ENCODE results near the gene ADI1. TPM values are rescaled to one million over a fixed set of nuclear protein-coding genes. Genes with fewer than 3 reads are reported as not detected.

The ADI1 gene
- 49.4 and 67.2 TPM in 2 replicates for polyA plus RNA-seq (2012; rRNA removed)
- polyA plus RNA-seq (2012; cell fraction: cytosol; rRNA removed): 72.8 and 73.1 TPM in 2 replicates
- 43.3 and 62.9 TPM in 2 replicates for polyA plus RNA-seq (2012; cell fraction: nucleus; rRNA removed)

- H3K9ac ChIP-seq: peak within 1 kb of the TSS; percentile 91
- 8% methylated on average over 55 of the region's 76 CpGs for WGBS (ENCODE audit: low lambda C conversion rate)
- peak within 1 kb of the TSS; percentile 89 to 96 for H3K27ac ChIP-seq (ENCODE audit: low read depth in 2 of 2, low read length in 1 of 2)
- CTCF ChIA-PET: interaction anchor here (0.7 to 2.0 kb wide), 4 partner anchors 37 to 132 kb away, joined by 3 to 4 read pairs (median 3); no protein-coding TSS in a partner anchor
- peaks cover 30% of the 10 kb centered on the region for H3K79me2 ChIP-seq (ENCODE audit: insufficient read depth)
- no peaks in the 10 kb centered on the region for H4K20me1 ChIP-seq (ENCODE audit: insufficient read depth)
- no peaks in the 10 kb centered on the region for H3K9me2 ChIP-seq
- peak within 1 kb of the TSS; percentile 85 for H2AFZ ChIP-seq (ENCODE audit: low read depth)
- H3F3A ChIP-seq (replicated peaks; ENCODE audit: insufficient read depth): peaks cover 9% of the 10 kb centered on the region
- H3K4me1 ChIP-seq (ENCODE audit: control insufficient read depth in 1 of 2, insufficient read depth in 2 of 2, low read depth in 1 of 2, low read length in 1 of 2): peaks cover 22 to 38% of the 10 kb centered on the region in 2 experiments
- H3K27me3 ChIP-seq (ENCODE audit: insufficient read depth): no peaks in the 10 kb centered on the region
- H3K4me2 ChIP-seq: peak within 1 kb of the TSS; percentile 93
- POLR2A ChIA-PET: interaction anchor here (0.6 to 2.8 kb wide), 9 partner anchors 14 to 142 kb away, joined by 3 to 19 read pairs (median 3); partner anchors contain the start of genes EIPR1 and RNASEH1
- H3K36me3 ChIP-seq (replicated peaks in 1 of 2; ENCODE audit: control insufficient read depth in 1 of 2, insufficient read depth in 2 of 2, low read length in 1 of 2): peaks cover 7 to 14% of the 10 kb centered on the region in 2 experiments
- DNase-seq: peak; percentile 90
- H3K4me3 ChIP-seq (ENCODE audit: low read depth in 2 of 2, low read length in 1 of 2): peak within 1 kb of the TSS; percentile 80 to 82
- H3K9me3 ChIP-seq: no peaks in the 10 kb centered on the region
- TF ChIP-seq GABPA (IDR thresholded peaks at IDR 0.05; ENCODE audit: low read depth) (no peak), EP300 (IDR thresholded peaks at IDR 0.05; ENCODE audit: borderline replicate concordance in 1 of 2, low read depth in 1 of 2, low read length in 1 of 2) (peak in 1 of 2 experiments; percentile 12; a peak in 1 of 4 replicates), RXRA (IDR thresholded peaks at IDR 0.05; ENCODE audit: borderline replicate concordance, low read depth) (no peak), MXI1 (IDR thresholded peaks at IDR 0.05; ENCODE audit: low read depth, low read length) (peak; percentile 79), RCOR1 (IDR thresholded peaks at IDR 0.05; ENCODE audit: low read length) (no peak; the same call in 1 of the 2 replicates), YY1 (IDR thresholded peaks at IDR 0.05; ENCODE audit: low read depth) (no peak), PBX3 (IDR thresholded peaks at IDR 0.05) (no peak), CTCF (IDR thresholded peaks at IDR 0.05) (no peak), TEAD4 (IDR thresholded peaks at IDR 0.05; ENCODE audit: borderline replicate concordance, insufficient read depth) (no peak), ZBTB33 (IDR thresholded peaks at IDR 0.05; ENCODE audit: borderline replicate concordance, low read depth) (no peak), MEF2A (IDR thresholded peaks at IDR 0.05; ENCODE audit: borderline replicate concordance, low read depth) (no peak), NFIC (IDR thresholded peaks at IDR 0.05; ENCODE audit: borderline replicate concordance) (0 out of 2 replicates have a peak, but pooled peaks have one; percentile 3), SMC3 (IDR thresholded peaks at IDR 0.05; ENCODE audit: low read depth, low read length) (no peak), CHD2 (IDR thresholded peaks at IDR 0.05; ENCODE audit: low read length, partially characterized antibody) (no peak), GATA2 (CRISPR knock-in tag; IDR thresholded peaks at IDR 0.05) (no peak), USF1 (IDR thresholded peaks at IDR 0.05; ENCODE audit: borderline replicate concordance, low read depth) (no peak), IRF3 (IDR thresholded peaks at IDR 0.05; ENCODE audit: low read depth, low read length) (no peak), TCF12 (IDR thresholded peaks at IDR 0.05) (peak; percentile 12; the same call in 1 of the 2 replicates), MAX (IDR thresholded peaks at IDR 0.05; ENCODE audit: low read depth) (peak; percentile 92), ELF1 (IDR thresholded peaks at IDR 0.05) (no peak)
Observed at GRCh38 chr2:3519255-3520205, at the start of gene ADI1. Gene ADI1, minus strand, starts transcription at chr2:3519531. Its CDS starts 44 bp downstream, at chr2:3519487.

All from SK-N-SH (cell line).